OCI-LY3 (cell line): ENCODE measurements around the gene ASCC1.

Experiments used
- CTCF ChIP-seq: fragments of 200-600, 300-600 bp; sonication (generic); IDR thresholded peaks from 2 replicates; pipeline ENCODE4 v1.5.1; 2014; ENCODE audit warnings: antibody characterized with exemption, low read length, low read depth
- EZH2phosphoT487 ChIP-seq: fragments of 200-600 bp; shearing (Covaris generic); IDR thresholded peaks from 2 replicates; pipeline ENCODE4 v1.6.1; 2018; ENCODE audit warnings: antibody characterized with exemption, mixed run types, low read depth

- no peak for TF ChIP-seq CTCF
- TF ChIP-seq EZH2phosphoT487: no peak
These were observed 154.1 kb downstream of the ASCC1 start for GRCh38 chr10:72061930-72062329.
